ENCODE results near the gene EPHB2.

DNA sequence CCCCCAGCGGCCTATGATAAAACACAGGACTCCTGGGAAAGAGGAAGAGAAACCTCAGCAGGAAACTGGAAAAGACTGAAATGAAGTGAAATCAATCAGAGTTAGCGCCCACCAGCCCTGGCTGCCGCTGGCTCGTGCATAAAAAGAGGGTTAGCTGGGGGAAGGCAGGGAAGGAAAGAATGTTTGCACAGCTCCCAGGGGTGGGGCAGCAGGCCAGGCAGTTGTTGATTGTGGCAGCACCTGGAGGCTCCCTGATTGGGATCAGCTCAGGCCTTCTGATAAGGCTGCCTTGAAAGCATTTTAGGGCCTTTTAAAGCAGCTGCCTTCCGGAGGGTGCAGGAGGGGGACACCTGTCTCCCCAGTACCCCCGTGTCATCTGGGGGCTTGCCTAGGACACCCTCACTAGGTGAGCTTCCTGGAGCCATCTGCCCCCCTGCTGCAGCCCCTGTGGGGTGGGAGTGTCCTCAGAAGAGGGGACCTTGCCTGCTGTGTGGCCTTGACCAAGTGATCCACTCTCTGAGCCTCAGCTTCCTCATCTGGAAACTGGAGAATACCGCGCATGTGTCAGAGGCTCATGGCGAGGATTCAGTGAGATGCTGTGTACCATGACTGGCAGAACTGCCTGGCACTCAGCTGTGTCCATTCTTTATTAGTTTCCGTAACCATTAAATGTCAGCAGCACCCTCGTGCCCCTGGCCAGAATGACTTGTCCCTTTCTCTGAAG lies 6.6 kb downstream of the EPHB2 start:
- TF ChIP-seq, protein P1, sequence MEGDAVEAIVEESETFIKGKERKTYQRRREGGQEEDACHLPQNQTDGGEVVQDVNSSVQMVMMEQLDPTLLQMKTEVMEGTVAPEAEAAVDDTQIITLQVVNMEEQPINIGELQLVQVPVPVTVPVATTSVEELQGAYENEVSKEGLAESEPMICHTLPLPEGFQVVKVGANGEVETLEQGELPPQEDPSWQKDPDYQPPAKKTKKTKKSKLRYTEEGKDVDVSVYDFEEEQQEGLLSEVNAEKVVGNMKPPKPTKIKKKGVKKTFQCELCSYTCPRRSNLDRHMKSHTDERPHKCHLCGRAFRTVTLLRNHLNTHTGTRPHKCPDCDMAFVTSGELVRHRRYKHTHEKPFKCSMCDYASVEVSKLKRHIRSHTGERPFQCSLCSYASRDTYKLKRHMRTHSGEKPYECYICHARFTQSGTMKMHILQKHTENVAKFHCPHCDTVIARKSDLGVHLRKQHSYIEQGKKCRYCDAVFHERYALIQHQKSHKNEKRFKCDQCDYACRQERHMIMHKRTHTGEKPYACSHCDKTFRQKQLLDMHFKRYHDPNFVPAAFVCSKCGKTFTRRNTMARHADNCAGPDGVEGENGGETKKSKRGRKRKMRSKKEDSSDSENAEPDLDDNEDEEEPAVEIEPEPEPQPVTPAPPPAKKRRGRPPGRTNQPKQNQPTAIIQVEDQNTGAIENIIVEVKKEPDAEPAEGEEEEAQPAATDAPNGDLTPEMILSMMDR (IDR thresholded peaks at IDR 0.05): no peak
- no peak for TF ChIP-seq POLR2A (IDR thresholded peaks at IDR 0.05)
